Choroid plexus epithelial cell (primary cell): ENCODE results near the gene PDYN.

Experiments used
- DNase-seq: peaks from one replicate; pipeline ENCODE4 v3.0.0-alpha.2; 2010; ENCODE audit warnings: low read depth
- H3K4me3 ChIP-seq: 2 replicates; pipeline ENCODE4 v1.5.1; 2011; ENCODE audit warnings: low read depth, mild to moderate bottlenecking, control low read depth, low read length, moderate library complexity
- TF ChIP-seq, protein P1 (sequence below): conservative IDR thresholded peaks from 2 replicates; pipeline ENCODE4 v1.5.1; 2011; ENCODE audit warnings: low read depth, mild to moderate bottlenecking, control low read depth, inconsistent platforms, low read length, moderate library complexity

Gene PDYN

DNA sequence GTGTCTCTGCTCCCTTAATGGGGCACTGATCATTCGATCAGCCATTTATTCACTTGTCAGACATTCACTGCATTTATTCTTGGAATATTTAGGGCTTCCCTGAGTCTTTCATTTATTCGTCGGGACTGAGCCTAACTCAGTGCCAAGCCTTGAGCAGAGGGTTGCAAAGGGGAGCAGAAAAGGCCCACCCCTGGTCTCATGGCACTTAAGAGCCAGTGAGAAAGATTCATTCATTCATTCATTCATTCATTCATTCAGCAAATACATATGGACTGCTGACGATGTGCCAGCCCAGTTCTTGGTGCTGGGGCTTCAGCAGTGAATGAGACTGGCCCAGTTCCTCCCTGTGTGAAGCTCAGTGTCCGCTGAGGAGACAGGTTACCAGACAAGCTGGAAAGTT is 62.0 kb downstream of the PDYN start:
- TF ChIP-seq, protein P1, sequence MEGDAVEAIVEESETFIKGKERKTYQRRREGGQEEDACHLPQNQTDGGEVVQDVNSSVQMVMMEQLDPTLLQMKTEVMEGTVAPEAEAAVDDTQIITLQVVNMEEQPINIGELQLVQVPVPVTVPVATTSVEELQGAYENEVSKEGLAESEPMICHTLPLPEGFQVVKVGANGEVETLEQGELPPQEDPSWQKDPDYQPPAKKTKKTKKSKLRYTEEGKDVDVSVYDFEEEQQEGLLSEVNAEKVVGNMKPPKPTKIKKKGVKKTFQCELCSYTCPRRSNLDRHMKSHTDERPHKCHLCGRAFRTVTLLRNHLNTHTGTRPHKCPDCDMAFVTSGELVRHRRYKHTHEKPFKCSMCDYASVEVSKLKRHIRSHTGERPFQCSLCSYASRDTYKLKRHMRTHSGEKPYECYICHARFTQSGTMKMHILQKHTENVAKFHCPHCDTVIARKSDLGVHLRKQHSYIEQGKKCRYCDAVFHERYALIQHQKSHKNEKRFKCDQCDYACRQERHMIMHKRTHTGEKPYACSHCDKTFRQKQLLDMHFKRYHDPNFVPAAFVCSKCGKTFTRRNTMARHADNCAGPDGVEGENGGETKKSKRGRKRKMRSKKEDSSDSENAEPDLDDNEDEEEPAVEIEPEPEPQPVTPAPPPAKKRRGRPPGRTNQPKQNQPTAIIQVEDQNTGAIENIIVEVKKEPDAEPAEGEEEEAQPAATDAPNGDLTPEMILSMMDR: no peak
- H3K4me3 ChIP-seq: no peak overlapping the region
- DNase-seq: no peak

DNA sequence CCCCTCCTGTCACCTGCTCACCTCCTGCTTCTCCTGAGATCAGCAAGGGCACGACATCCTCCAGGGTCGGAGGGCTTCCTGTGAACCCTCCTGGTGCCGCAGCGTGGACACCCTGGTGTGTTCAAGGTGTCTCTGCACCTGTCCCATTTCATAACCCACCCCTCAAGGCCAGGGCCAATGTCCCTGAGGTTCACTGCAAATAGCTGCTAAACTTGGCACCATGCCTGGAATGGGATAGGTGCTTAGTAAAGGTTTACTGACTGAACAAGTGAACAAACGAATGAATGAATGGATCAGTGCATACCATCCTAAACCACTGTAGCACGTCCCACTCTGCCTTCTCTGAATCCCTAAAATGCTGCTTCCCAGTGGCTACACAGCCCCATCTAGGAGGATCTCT is 63.7 kb downstream of the PDYN start:
- no peak for DNase-seq
- TF ChIP-seq, protein P1: no peak
- H3K4me3 ChIP-seq: no peak overlapping the region

DNA sequence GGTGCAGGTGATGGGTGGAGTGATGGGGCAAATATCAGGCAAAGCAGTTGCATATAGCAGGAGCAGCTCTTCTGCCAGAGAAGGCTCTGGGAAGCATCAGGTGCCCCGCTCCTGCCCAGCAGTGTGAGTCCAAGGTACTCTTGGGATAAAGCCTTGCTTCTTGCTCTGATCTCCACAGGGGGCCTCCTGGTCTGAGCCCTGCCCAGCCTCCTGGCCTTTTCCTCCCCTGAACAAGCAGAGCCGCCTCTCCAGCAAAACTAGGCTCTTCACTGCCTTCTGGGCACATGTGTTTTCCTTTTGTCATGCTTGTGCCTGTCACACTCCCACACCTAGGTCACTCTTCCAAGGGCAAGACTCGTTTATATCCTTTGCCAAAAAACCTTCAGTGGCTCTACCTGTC is 64.4 kb downstream of the PDYN start:
- TF ChIP-seq, protein P1: no peak

DNA sequence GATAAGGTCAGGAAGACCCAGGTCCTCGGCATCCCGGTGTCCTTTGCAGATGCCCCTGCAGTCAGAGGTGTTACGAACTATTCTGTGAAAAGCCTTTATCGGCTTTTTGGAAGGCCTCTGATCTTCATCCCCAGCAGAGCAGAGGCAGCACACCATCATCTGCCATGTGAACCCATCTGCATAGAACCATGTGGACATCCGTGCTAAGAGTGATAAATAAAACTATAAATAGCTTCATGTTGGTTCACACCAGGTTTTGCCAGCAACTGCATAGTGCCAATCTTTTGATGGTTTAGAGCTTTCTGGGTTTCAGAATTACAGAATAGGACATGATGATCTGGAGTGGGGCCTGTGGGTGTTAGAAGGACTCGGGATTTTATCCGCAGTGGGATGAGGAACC is 65.1 kb downstream of the PDYN start:
- TF ChIP-seq, protein P1: no peak
- H3K4me3 ChIP-seq: no peak overlapping the region
- no peak for DNase-seq

More for the DNA sequence above, 64.4 kb downstream of the PDYN start:
- DNase-seq: no peak
- H3K4me3 ChIP-seq: no peak overlapping the region
